H1 (cell line): Measurements from ENCODE around the gene NRXN3. TPM values are rescaled to one million over a fixed set of nuclear protein-coding genes. Genes with fewer than 3 reads are reported as not detected.

Experiments
- CTCF ChIA-PET: fragments of 300-600 bp; sonication (Branson Sonifier 250); formaldehyde crosslinking; loops from one replicate; lab custom pipeline; 2021; ENCODE audit not compliant: partially characterized antibody; lab: Charles Lee
- POLR2A ChIA-PET: fragments of 300-600 bp; sonication (Branson Sonifier 250); formaldehyde crosslinking; loops from one replicate; lab custom pipeline; 2021; ENCODE audit warnings: inconsistent platforms; ENCODE audit not compliant: partially characterized antibody; lab: Charles Lee
- DNase-seq, 2 experiments: peaks; one replicate each; pipeline versions ENCODE4 v3.0.0 to v3.0.0-alpha.2; 2010 to 2022; ENCODE audit warnings: low spot score in 2 of 2, low read depth in 1 of 2, mixed read lengths in 1 of 2
- FAIRE-seq: peaks from 2 replicates; lab custom pipeline; 2011; peaks lifted over from hg19 to GRCh38; lab: Jason Lieb, UNC
- H2AFZ ChIP-seq: 2 replicates; pipeline ENCODE4 v1.8.1; 2012; ENCODE audit warnings: low read length, inconsistent platforms
- H2AK5ac ChIP-seq: 2 replicates; pipeline ENCODE4 v1.6.1; 2013; ENCODE audit warnings: low read depth, low read length
- H2BK120ac ChIP-seq: replicated peaks from 2 replicates; pipeline ENCODE3; 2013; ENCODE audit warnings: low read depth, low read length, inconsistent platforms
- H2BK12ac ChIP-seq: 2 replicates; pipeline ENCODE4 v1.6.1; 2013; ENCODE audit warnings: low read depth, low read length
- H2BK15ac ChIP-seq: 2 replicates; pipeline ENCODE4 v1.6.1; 2013; ENCODE audit warnings: low read length
- H2BK20ac ChIP-seq: 2 replicates; pipeline ENCODE4 v1.6.1; 2013; ENCODE audit warnings: low read length
- H2BK5ac ChIP-seq: 2 replicates; pipeline ENCODE4 v1.6.1; 2013; ENCODE audit warnings: low read depth, low read length
- H3K14ac ChIP-seq: 2 replicates; pipeline ENCODE4 v1.6.1; 2013; ENCODE audit warnings: inconsistent platforms; ENCODE audit not compliant: insufficient read length
- H3K18ac ChIP-seq: 2 replicates; pipeline ENCODE4 v1.6.1; 2013; ENCODE audit warnings: low read length; ENCODE audit errors: extremely low read depth
- H3K23ac ChIP-seq: 2 replicates; pipeline ENCODE4 v1.6.1; 2013; ENCODE audit warnings: inconsistent platforms; ENCODE audit not compliant: insufficient read length
- H3K23me2 ChIP-seq: 2 replicates; pipeline ENCODE4 v1.6.1; 2013; ENCODE audit warnings: low read depth, low read length
- H3K27ac ChIP-seq: 2 replicates; pipeline ENCODE4 v1.6.1; 2011; ENCODE audit warnings: low read depth, low read length, inconsistent platforms
- H3K27me3 ChIP-seq, 4 experiments: replicated peaks in 1 of 4; 1 replicate in 1 of 4; 2 replicates in 3 of 4; pipeline versions ENCODE4 v1.6.1 to v1.8.1; 2011 to 2013; ENCODE audit warnings: low read length in 3 of 4, mild to moderate bottlenecking in 3 of 4, inconsistent platforms in 2 of 4, mixed read lengths in 2 of 4, moderate library complexity in 1 of 4; ENCODE audit not compliant: control insufficient read depth in 3 of 4, insufficient read depth in 3 of 4; ENCODE audit errors: extremely low read depth in 1 of 4
- H3K36me3 ChIP-seq, 4 experiments: 2 replicates each; pipeline versions ENCODE4 v1.6.1 to v1.8.1; 2011 to 2013; ENCODE audit warnings: mild to moderate bottlenecking in 4 of 4, low read length in 3 of 4, moderate library complexity in 2 of 4, control low read depth in 1 of 4, inconsistent platforms in 1 of 4; ENCODE audit not compliant: insufficient read depth in 4 of 4, control insufficient read depth in 2 of 4
- H3K4ac ChIP-seq: replicated peaks from 2 replicates; pipeline ENCODE3; 2013; ENCODE audit warnings: low read length, low read depth, mixed read lengths, inconsistent platforms; ENCODE audit not compliant: insufficient read length
- H3K4me1 ChIP-seq, 4 experiments: replicated peaks in 1 of 4; 1 replicate in 1 of 4; 2 replicates in 3 of 4; pipeline versions ENCODE4 v1.6.1 to v1.8.1; 2011 to 2013; ENCODE audit warnings: low read length in 3 of 4, inconsistent platforms in 2 of 4, mixed read lengths in 1 of 4; ENCODE audit not compliant: insufficient read depth in 4 of 4, control insufficient read depth in 3 of 4
- H3K4me2 ChIP-seq, 2 experiments: 2 replicates each; pipeline versions ENCODE4 v1.6.1 to v1.8.1; 2011 to 2013; ENCODE audit warnings: low read depth in 2 of 2, low read length in 2 of 2, control low read depth in 1 of 2, inconsistent platforms in 1 of 2, mild to moderate bottlenecking in 1 of 2; ENCODE audit not compliant: insufficient read depth in 1 of 2
- H3K4me3 ChIP-seq, 4 experiments: fragments of 200-600, 300-600 bp in 1 of 4; sonication (generic), shearing (Covaris generic), sonication (Bioruptor Twin) in 1 of 4; 2 replicates each; pipeline versions ENCODE4 v1.5.1 to v1.8.1; 2011 to 2016; ENCODE audit warnings: low read length in 4 of 4, low read depth in 3 of 4, control low read depth in 2 of 4, inconsistent platforms in 2 of 4, mild to moderate bottlenecking in 2 of 4, mixed read lengths in 1 of 4, moderate library complexity in 1 of 4; ENCODE audit not compliant: insufficient read depth in 2 of 4; ENCODE audit errors: extremely low read depth in 1 of 4
- H3K56ac ChIP-seq: replicated peaks from 2 replicates; pipeline ENCODE3; 2013; ENCODE audit warnings: low read depth, mild to moderate bottlenecking, mixed read lengths, low read length, inconsistent platforms; ENCODE audit not compliant: insufficient read length
- H3K79me1 ChIP-seq: 2 replicates; pipeline ENCODE4 v1.6.1; 2013; ENCODE audit warnings: low read depth, low read length, control low read depth
- H3K79me2 ChIP-seq, 2 experiments: 2 replicates each; pipeline versions ENCODE4 v1.6.1 to v1.8.1; 2012 to 2013; ENCODE audit warnings: low read length in 2 of 2, mild to moderate bottlenecking in 2 of 2, inconsistent platforms in 1 of 2; ENCODE audit not compliant: insufficient read depth in 2 of 2, control insufficient read depth in 1 of 2
- H3K9ac ChIP-seq, 4 experiments: replicated peaks in 1 of 4; 1 replicate in 1 of 4; 2 replicates in 3 of 4; pipeline versions ENCODE4 v1.6.1 to v1.8.1; 2011 to 2013; ENCODE audit warnings: low read depth in 3 of 4, low read length in 3 of 4, control low read depth in 2 of 4, mild to moderate bottlenecking in 2 of 4, moderate library complexity in 2 of 4, inconsistent platforms in 1 of 4; ENCODE audit errors: extremely low read depth in 1 of 4
- H3K9me3 ChIP-seq, 2 experiments: 2 replicates each; pipeline versions ENCODE4 v1.6.1 to v1.8.1; 2012 to 2013; ENCODE audit warnings: mild to moderate bottlenecking in 2 of 2, moderate library complexity in 2 of 2, control low read depth in 1 of 2, inconsistent platforms in 1 of 2, low read depth in 1 of 2, low read length in 1 of 2, mixed read lengths in 1 of 2; ENCODE audit not compliant: insufficient read depth in 2 of 2
- H4K20me1 ChIP-seq, 2 experiments: replicated peaks in 1 of 2; 2 replicates each; pipeline versions ENCODE3 to v1.8.1; 2011 to 2013; ENCODE audit warnings: inconsistent platforms in 2 of 2, low read length in 2 of 2, mild to moderate bottlenecking in 1 of 2; ENCODE audit not compliant: insufficient read depth in 2 of 2, control insufficient read depth in 1 of 2
- H4K5ac ChIP-seq: 2 replicates; pipeline ENCODE4 v1.6.1; 2013; ENCODE audit warnings: low read length, low read depth, mixed read lengths, inconsistent platforms; ENCODE audit not compliant: insufficient read length
- H4K8ac ChIP-seq: 2 replicates; pipeline ENCODE4 v1.8.0; 2013; ENCODE audit warnings: mild to moderate bottlenecking, moderate library complexity, low read length, inconsistent platforms; ENCODE audit not compliant: insufficient read depth; ENCODE audit errors: extremely low read depth
- H4K91ac ChIP-seq: replicated peaks from 2 replicates; pipeline ENCODE3; 2013; ENCODE audit warnings: low read length, mixed read lengths, inconsistent platforms; ENCODE audit not compliant: insufficient read length
- BRCA1 ChIP-seq: IDR thresholded peaks from 2 replicates; pipeline ENCODE4 v1.6.1; 2012; ENCODE audit warnings: low read depth, low read length, improper control_type of control experiment
- CEBPB ChIP-seq: IDR thresholded peaks from 2 replicates; pipeline ENCODE4 v1.6.1; 2012; ENCODE audit warnings: low read depth, low read length
- CHD1 ChIP-seq: IDR thresholded peaks from 2 replicates; pipeline ENCODE4 v1.6.1; 2012; ENCODE audit warnings: low read depth, low read length, improper control_type of control experiment
- CREB1 ChIP-seq: IDR thresholded peaks from 2 replicates; pipeline ENCODE4 v1.6.1; 2012; ENCODE audit warnings: inconsistent platforms
- JUND ChIP-seq: IDR thresholded peaks from 2 replicates; pipeline ENCODE4 v1.6.1; 2011; ENCODE audit warnings: mild to moderate bottlenecking, improper control_type of control experiment, low read length
- POLR2A ChIP-seq, 2 experiments: IDR thresholded peaks; 1 replicate in 1 of 2; 2 replicates in 1 of 2; pipeline ENCODE4 v1.6.1; 2011; ENCODE audit warnings: low read depth in 2 of 2, low read length in 2 of 2, mild to moderate bottlenecking in 2 of 2; ENCODE audit errors: control extremely low read depth in 1 of 2
- POLR2AphosphoS5 ChIP-seq: IDR thresholded peaks from 2 replicates; pipeline ENCODE4 v1.6.1; 2011; ENCODE audit warnings: low read depth, low read length
- RFX5 ChIP-seq: IDR thresholded peaks from 2 replicates; pipeline ENCODE4 v1.6.1; 2011; ENCODE audit warnings: low read depth, low read length, improper control_type of control experiment, borderline replicate concordance
- SAP30 ChIP-seq: fragments of 300-600 bp; sonication (generic); IDR thresholded peaks from 2 replicates; pipeline ENCODE4 v1.7.1; 2012; ENCODE audit warnings: low read length, moderate library complexity, mild to moderate bottlenecking, inconsistent platforms; ENCODE audit not compliant: insufficient read depth, insufficient replicate concordance
- SIRT6 ChIP-seq: IDR thresholded peaks from one replicate; pipeline ENCODE4 v1.7.1; 2012; ENCODE audit warnings: low read length, inconsistent platforms
- SRF ChIP-seq: IDR thresholded peaks from 2 replicates; pipeline ENCODE4 v1.6.1; 2011; ENCODE audit warnings: mild to moderate bottlenecking, low read depth, low read length, moderate library complexity
- WGBS, 2 experiments: shearing (Covaris generic) in 1 of 2; methylation state at CpG; one replicate each; pipeline versions ENCODE4 v1.1.6 to v1.1.7; 2013 to 2015; ENCODE audit warnings: low lambda C conversion rate in 2 of 2, mixed read lengths in 2 of 2, inconsistent platforms in 1 of 2, low coverage in 1 of 2, missing lambda C conversion rate in 1 of 2; ENCODE audit not compliant: insufficient replicate concordance in 2 of 2, insufficient coverage in 1 of 2, insufficient read length in 1 of 2; ENCODE audit errors: extremely low coverage in 1 of 2, missing lambda C conversion rate in 1 of 2; 5-methylcytosine and 5-hydroxymethylcytosine counted together
- polyA plus RNA-seq, 7 experiments: library from polyadenylated mRNA; depleted of rRNA in 3 of 7; stranded (reverse) in 5 of 7; unstranded in 2 of 7; fragments of >200 nt in 5 of 7; fragments of 200-250 nt in 2 of 7; gene quantifications; 1 replicate in 5 of 7; 2 replicates in 1 of 7; 4 replicates in 1 of 7; pipeline versions ENCODE4 v1.2.1 to v1.2.3, GENCODE V29; 2011 to 2013; ENCODE audit warnings: missing spikeins in 2 of 7, mixed read lengths in 2 of 7
- total RNA-seq: library from RNA; stranded (reverse); fragmentation: NEBNext Ultra II Directional; extraction: Animal tissue kit (Norgen Biotek cat#: 25700); gene quantifications from 2 replicates; pipeline ENCODE4 v1.2.1, GENCODE V29; 2021
- TF ChIP-seq, protein P1 (sequence below): IDR thresholded peaks from 2 replicates; pipeline ENCODE4 v1.6.1; 2012; ENCODE audit warnings: inconsistent platforms
- TF ChIP-seq, protein P2 (sequence below): IDR thresholded peaks from 2 replicates; pipeline ENCODE4 v1.6.1; 2011; ENCODE audit warnings: low read length, improper control_type of control experiment

The NRXN3 gene
- total and polyA plus RNA-seq, 2 of the 8 experiments (the other 6 are each of a cell fraction or from before 2014, with no cell fraction given): 2.6 to 4.1 TPM

DNA sequence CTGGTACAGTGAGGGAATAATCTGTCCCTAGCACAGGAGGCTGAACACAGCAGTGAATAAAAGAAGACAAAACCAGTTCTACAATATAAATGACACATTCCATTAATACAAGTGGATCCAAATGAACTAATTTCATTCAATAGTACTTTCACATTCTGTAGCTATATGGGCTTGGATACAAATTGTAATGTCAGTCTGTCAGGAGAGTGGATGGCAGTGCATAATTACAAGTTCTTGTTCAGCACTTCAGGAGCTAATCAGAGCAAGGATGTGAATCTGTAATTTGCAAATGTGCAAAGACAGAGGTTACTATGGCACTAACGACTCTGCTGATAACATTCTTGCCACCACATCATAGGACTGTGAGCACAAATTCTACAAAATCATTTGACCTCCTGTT is 1343.3 kb downstream of the NRXN3 start:
- H4K91ac ChIP-seq: no peak overlapping the region
- TF ChIP-seq POLR2A (IDR thresholded peaks at IDR 0.05; ENCODE audit: control extremely low read depth in 1 of 2, low read depth in 2 of 2, low read length in 2 of 2) (no peak), SIRT6 (no peak), JUND (no peak), BRCA1 (no peak), RFX5 (no peak), SAP30 (no peak), CEBPB (no peak), CREB1 (no peak), CHD1 (no peak), SRF (no peak), POLR2AphosphoS5 (no peak)
- TF ChIP-seq, protein P1, sequence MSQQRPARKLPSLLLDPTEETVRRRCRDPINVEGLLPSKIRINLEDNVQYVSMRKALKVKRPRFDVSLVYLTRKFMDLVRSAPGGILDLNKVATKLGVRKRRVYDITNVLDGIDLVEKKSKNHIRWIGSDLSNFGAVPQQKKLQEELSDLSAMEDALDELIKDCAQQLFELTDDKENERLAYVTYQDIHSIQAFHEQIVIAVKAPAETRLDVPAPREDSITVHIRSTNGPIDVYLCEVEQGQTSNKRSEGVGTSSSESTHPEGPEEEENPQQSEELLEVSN: no peak
- TF ChIP-seq, protein P2, sequence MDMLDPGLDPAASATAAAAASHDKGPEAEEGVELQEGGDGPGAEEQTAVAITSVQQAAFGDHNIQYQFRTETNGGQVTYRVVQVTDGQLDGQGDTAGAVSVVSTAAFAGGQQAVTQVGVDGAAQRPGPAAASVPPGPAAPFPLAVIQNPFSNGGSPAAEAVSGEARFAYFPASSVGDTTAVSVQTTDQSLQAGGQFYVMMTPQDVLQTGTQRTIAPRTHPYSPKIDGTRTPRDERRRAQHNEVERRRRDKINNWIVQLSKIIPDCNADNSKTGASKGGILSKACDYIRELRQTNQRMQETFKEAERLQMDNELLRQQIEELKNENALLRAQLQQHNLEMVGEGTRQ: no peak
- CTCF ChIA-PET: interaction anchor here (0.8 to 1.2 kb wide), 2 partner anchors 9 to 12 kb away, joined by 3 read pairs; no protein-coding TSS in a partner anchor
- no peak overlapping the region for H2BK120ac ChIP-seq
- 92% methylated on average over 1 of the region's 1 CpG; no CpG with 5 or more reads in 1 of the 2 experiments for WGBS, 2 experiments
- no peaks in the 10 kb centered on the region for H3K79me1 ChIP-seq
- no peaks in the 10 kb centered on the region for H3K27me3 ChIP-seq
- POLR2A ChIA-PET: no interaction called here
- H2BK15ac ChIP-seq: no peak overlapping the region
- no peak overlapping the region for H3K23ac ChIP-seq
- H3K4me1 ChIP-seq: peaks cover 0 to 5% (median under 1%) of the 10 kb centered on the region in 4 experiments; a peak in 4 of 7 replicates
- H3K27ac ChIP-seq: no peak overlapping the region
- H3K56ac ChIP-seq: no peak overlapping the region
- H3K4ac ChIP-seq: no peak overlapping the region
- H3K9ac ChIP-seq: no peak overlapping the region
- H3K14ac ChIP-seq: no peak overlapping the region
- H3K36me3 ChIP-seq: no peaks in the 10 kb centered on the region
- no peak overlapping the region for H4K8ac ChIP-seq
- H2BK5ac ChIP-seq: no peak overlapping the region
- no peak overlapping the region for H2AK5ac ChIP-seq
- FAIRE-seq (no peak), DNase-seq (no peak)
- H3K9me3 ChIP-seq: no peaks in the 10 kb centered on the region
- H2BK20ac ChIP-seq: no peak overlapping the region
- H2BK12ac ChIP-seq: no peak overlapping the region
- H3K4me2 ChIP-seq: no peak overlapping the region
- H3K4me3 ChIP-seq: no peak overlapping the region
- H3K23me2 ChIP-seq: no peaks in the 10 kb centered on the region
- no peaks in the 10 kb centered on the region for H4K20me1 ChIP-seq
- H3K18ac ChIP-seq: no peak overlapping the region
- no peak overlapping the region for H4K5ac ChIP-seq
- H2AFZ ChIP-seq: no peak overlapping the region
- H3K79me2 ChIP-seq: no peaks in the 10 kb centered on the region
